GM19099 (cell line): ENCODE measurements around the gene KATNBL1.

Experiments
- POLR2A ChIP-seq: IDR thresholded peaks from 3 replicates; pipeline ENCODE4 v1.6.1; 2011; ENCODE audit warnings: low read depth; ENCODE audit not compliant: insufficient read length; ENCODE audit errors: extremely low read depth

KATNBL1 gene, protein sequence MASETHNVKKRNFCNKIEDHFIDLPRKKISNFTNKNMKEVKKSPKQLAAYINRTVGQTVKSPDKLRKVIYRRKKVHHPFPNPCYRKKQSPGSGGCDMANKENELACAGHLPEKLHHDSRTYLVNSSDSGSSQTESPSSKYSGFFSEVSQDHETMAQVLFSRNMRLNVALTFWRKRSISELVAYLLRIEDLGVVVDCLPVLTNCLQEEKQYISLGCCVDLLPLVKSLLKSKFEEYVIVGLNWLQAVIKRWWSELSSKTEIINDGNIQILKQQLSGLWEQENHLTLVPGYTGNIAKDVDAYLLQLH

DNA sequence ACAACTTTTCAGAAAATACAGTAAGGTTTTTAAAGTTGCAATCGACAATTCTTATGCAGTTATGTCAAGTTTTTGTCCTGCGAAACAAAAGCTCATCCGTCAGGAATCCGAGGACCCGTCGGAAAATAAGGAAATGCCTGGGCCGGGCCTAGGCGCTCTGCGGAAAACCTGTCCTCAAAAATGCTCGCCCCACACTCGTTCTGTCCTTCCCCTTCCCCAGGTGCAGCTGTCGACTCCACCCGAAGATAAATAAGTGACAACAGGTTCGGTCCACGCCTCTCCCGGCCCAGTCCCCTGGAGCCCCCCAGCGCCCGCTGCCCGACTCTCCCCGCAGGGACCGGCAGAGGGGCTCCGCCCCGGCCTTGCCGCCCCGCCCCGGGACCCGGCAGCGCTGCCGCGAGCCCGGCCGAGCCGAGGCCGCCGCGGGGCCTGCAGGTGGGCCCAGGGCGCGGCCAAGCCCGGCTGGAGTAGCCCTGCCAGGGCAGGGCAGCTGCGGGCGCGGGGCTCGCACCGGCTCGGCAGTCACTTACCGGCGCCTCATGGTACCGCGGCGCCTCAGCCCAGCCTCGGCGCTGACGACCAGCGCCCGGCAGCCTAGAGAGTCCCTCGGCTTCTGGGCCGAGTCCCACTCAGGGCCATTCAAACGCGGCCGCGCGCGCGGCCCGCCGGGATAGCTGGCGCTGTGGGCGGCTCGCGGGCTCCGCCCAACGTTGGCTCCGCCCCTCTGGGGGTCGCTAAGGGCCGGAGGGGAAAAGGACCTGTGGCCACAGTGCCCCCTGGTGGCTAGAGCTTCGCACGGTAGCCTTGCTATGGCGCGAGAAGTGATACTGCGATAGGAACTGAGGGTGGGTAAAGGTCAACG is at the start of gene KATNBL1:
Gene KATNBL1 (minus strand): TSS at position 676 of the 862 bp plus-strand sequence. CDS start 46,420 bp downstream, outside the sequence.
- TF ChIP-seq POLR2A, result peak; percentile 93

DNA sequence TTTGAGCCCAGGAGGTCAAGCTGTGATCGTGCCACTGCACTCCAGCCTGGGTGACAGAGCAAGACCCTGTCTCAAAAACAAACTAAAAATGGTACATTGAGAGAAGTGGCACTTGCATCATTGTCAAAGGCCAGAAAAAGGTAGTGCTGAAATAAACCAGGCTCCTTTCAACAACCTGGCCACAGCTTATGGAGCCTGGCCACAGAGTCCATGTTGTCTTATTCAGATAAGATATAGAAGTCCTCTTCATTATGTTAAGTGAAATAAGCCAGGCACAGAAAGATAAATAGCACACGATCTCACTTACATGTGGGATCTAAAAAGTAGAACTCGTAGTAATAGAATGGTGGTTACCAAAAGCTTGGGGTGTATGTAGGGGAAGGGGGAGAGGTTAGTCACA is 49.7 kb upstream of the KATNBL1 start:
- TF ChIP-seq POLR2A, result no peak

DNA sequence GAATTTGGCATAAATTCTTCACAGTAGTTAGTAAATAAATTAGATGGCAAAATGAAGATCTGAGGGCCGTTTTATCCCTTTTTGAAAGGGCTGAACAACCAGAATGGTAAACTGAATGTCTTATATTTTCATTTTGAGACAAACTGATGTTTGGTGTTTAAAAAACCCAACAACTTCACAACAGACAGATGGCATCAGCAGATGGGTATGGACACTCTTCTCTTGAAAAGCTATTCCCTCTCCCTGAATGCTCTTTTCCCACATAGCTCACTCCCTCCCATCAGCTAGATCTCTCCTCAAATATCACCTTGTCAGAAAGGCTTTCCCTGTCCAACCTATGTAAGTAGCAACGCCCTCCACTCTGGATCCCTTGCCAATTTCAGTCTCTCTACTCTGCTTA is 48.3 kb upstream of the KATNBL1 start:
- no peak for TF ChIP-seq POLR2A

DNA sequence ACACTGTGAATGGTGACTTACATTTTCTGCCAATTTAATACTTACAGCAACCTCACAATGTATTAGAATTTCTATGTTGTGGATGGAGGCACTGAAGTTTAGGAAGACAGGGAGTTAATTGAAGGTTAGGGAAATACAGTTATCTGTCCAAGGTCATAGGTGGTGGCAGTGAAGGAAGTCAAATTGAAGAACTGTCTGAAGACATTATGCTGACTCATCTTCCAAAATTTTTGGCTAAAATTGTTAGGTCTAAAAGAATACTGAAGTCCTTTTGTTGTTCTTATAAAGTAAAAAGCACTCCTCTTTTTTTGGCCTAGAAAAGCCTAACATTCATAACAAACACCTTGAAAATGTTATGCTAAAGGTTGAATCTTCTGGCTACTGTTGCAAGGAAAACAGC is 42.6 kb upstream of the KATNBL1 start:
- no peak for TF ChIP-seq POLR2A

DNA sequence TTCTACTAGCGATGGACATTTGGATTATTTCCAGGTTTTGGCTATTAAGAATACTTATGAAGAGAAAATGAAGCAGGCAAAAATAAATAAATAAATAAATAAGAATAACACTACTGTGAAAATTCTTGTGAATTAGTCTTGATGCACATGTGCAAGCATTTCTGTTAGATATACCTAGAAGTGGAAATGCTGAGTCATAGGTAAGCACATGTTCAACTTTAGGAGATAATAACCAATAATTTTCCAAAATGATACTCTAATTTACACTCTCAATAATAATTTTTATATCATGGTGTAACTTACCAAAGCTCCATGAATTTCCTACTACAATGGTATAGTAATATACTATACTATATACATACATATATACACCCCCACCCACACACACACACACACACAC is 38.3 kb upstream of the KATNBL1 start:
- TF ChIP-seq POLR2A, result no peak

DNA sequence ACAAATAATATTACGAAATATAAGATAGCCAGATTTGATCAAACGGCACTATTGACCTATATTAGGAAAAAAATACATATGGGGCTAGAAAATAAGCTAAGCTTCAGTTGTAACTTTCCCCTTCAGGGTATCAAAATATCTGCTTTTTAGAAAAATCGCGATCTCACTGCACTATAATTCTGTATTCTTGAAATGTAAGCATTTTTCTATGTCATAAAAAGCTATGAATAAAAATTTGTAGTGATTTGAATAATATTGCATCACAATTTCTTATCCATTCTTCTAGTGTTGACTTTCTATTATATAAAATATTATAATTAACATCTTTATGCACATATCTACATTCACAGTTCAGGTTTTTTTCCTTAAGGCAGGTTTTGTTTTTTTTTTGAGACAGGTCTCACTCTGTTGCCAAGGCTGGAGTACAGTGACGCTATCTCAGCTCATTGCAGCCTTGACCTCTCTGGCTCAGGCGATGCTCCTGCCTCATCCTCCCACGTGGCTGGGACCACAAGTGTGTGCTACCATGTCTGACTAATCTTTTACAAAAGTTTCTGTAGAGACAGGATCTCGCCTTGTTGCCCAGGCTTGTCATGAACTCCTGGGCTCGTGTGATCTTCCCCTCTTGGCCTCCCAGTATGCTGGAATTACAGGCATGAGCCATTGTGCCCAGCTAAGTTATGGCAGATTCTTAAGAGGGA is 36.5 kb upstream of the KATNBL1 start:
- TF ChIP-seq POLR2A, result no peak

DNA sequence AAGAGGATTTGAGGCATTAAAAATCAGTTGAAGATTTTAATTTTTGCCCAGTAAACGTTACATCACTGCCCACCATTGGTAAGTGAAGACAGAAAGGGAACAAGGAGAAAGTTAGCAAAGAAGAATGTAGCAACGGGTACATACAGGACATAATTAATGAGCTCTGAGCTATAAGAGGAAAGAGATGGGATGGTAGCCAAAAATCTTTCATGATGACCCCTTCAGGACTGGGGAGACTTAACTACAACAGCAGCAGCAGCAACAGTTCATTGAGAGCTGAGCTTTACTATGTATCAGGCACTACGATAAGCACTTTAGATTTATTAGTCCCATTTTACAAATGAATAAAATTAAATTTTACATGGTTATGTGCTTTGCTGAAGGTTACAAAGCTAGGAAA is 33.3 kb upstream of the KATNBL1 start:
- TF ChIP-seq POLR2A, result no peak

DNA sequence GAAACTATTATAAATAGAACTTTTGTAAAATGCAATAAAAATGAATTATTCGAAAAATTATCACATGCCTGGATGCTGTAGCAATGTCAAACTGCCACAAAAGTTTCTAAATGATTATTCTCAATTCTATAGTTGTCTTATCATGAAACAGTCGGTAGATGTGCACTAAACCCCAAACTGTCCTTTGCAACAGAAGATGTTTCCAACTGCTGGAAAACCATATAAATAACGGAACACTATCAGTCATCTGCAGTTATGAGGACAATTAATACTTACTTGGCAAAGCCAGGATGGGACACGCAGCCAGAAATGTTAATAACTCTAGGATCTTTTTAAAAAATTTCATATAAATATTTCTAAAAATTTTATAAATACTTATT is 32.4 kb upstream of the KATNBL1 start:
- TF ChIP-seq POLR2A, result no peak

DNA sequence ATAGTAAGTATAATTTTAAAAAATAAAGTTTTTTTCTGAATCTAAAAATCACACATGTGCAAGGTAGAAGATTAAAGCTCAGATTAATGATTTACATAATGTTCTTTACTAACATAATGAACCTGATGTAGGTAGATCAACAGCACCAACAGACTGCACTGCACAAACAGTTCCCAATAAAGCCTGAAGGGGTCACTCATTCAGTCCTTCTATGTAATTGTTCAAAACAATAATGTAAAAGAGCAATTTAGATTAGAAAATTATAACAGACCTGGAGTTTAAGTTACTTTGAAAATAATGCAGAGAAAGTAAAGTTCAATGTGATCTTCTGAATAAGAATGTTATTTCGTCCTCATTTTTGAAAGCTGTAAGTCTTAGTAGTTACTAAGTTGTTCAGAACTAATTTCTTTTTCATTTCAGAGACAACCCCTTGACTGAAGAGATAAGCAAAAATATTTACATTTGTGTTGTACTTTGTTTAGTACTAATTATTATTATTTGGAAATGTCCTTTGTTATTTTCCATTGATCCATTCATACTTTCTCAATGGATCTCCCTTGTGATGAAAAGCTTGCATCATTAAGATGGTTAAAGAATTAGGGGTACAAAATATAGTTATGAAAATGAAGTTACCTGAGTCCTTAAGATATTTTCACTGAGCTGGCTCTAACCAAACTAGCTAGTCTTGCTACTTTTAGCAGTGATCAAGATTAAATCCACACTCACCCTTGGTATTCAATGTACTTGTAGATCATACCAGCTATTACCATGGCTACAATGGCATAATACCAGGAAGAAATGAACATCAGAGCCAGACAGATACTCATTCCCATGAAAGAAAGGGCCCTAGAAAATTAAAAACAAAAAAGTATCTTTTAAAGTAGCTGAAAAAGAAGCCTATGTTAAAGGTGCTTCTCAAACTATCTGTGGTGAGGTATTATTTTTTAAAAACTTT is 31.8 kb upstream of the KATNBL1 start:
- TF ChIP-seq POLR2A, result no peak

DNA sequence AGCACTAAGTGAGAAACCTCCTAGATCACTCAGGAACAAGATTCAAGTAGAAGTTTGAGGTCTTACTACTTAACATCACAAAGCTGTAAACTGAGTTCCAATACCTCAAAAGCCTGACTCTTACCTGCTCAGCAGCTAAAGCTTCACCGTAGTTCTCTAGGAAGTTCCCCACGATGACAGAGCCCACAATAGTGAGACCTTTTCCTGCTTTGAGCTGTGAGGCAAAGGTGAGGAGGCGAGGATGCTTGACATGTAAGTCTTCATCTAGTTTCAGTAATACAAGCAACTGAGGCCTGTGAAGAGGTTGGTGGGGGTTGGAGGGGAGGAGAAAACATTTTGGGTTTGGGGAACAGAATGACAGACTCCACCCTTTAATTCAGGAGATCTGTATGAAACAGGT is 30.6 kb upstream of the KATNBL1 start:
- TF ChIP-seq POLR2A, result no peak

DNA sequence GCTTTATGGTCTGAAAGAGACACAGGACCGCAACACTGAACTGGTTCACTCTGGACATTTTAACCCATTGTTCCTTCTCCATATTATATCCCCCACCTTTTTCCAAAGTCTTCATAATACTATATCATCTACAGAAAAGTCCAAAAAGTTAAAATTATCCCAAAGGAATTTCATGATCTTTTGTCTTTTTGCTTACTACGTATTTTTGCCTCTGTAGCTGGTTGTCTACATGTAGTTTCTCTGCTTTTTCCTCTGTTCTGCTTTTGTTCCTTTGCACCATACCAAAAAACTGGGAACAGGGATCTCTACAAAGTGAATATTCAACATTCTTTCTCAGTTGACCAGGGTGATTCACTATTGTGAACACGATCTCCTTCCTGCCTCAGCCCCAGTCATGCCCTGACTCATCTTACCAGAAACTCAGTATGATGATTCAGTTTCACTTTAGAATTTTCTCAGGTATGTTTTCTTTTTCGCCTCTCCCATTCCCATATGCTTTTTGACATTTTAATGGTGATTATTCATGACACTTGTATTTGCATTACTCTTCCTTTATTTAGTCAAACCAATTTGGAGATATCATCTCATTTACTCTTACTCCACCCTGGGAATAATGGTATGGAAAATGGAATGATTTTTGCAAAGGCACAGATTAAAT is 29.4 kb upstream of the KATNBL1 start:
- TF ChIP-seq POLR2A, result no peak

DNA sequence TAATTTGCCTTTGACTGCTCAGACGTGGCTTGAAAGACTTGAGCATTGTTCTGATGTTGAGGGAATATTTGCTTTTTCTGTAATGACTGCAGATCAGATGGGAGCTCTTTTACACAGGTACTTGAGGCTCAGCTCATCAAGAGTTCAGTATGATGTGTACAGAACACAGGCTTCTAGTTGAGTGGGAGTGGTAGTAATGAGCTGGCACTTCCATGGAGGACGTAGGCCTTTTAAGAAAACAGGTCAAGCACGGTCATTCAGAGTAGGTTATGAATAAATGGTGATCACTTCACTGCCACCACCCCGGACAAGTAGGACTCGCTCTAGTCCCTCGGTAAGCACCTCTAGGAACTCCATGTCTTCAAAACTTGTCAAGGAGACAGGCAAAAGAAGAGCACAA is 23.7 kb upstream of the KATNBL1 start:
- TF ChIP-seq POLR2A, result no peak

DNA sequence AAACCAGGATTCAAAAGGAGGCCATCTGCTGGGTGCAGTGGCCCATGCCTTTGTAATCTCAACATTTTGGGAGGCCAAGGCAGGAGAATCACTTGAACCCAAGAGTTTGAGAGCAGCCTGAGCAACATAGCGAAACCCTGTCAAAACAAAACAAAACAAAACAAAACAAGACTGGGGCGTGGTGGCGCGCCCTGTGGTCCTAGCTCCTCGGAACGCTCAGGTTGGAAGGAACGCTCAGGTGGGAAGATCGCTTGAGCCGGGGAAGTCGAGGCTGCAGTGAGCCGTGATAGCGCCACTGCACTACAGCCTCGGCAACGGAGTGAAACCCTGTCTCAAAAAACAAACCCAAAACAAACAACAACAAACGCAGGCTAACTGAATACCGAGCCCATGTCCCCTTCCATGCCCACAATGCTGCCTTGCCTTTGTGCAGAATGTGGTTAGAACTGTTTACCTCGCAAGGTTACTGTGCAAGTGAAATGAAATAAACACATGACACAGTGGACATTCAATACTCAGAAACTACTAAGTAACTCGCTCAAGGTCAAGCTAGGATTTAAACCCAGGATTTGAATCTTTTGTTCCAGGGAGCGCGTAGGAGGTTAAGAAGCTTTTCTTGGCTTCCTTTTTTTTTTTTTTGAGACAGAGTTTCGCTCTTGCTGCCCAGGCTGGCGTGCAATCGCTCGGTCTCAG is 14.2 kb upstream of the KATNBL1 start:
- no peak for TF ChIP-seq POLR2A
